ENCODE measurements around the gene FAM181A. TPM values are rescaled to one million over a fixed set of nuclear protein-coding genes. Genes with fewer than 3 reads are reported as not detected.

The FAM181A gene
- total and polyA plus RNA-seq, 2 experiments from 2014 or later, result not detected

- Mint-ChIP-seq H3K27me3 (ENCODE audit: insufficient read depth, low read depth, poor library complexity) (peaks cover 7% of the 10 kb centered on the region), H3K4me3 (no peak overlapping the region), H3K36me3 (ENCODE audit: low read depth) (no peaks in the 10 kb centered on the region), H3K4me1 (peaks cover 21% of the 10 kb centered on the region), H3K27ac (no peak overlapping the region), H3K9me3 (no peaks in the 10 kb centered on the region)
- Histone ChIP-seq H3K36me3 (ENCODE audit: insufficient read depth) (no peaks in the 10 kb centered on the region), H3K4me3 (no peak overlapping the region), H3K9me2 (ENCODE audit: insufficient read depth) (no peaks in the 10 kb centered on the region), H3K27me3 (ENCODE audit: insufficient read depth) (no peaks in the 10 kb centered on the region), H3F3A (replicated peaks; ENCODE audit: low read depth) (no peaks in the 10 kb centered on the region), H2AFZ (no peak overlapping the region), H3K27ac (ENCODE audit: low read depth) (no peak overlapping the region), H3K4me1 (ENCODE audit: insufficient read depth) (no peaks in the 10 kb centered on the region), H3K79me2 (replicated peaks; ENCODE audit: insufficient read depth) (no peaks in the 10 kb centered on the region), H4K20me1 (replicated peaks; ENCODE audit: insufficient read depth) (no peaks in the 10 kb centered on the region), H3K4me2 (no peak overlapping the region)
- DNase-seq (ENCODE audit: low spot score) (peak; percentile 19), ATAC-seq (peak; percentile 23)
- TF ChIP-seq REST (IDR thresholded peaks at IDR 0.05; ENCODE audit: unreplicated experiment), result no peak
- no peak for TF ChIP-seq CREB1 (CRISPR knock-in tag; IDR thresholded peaks at IDR 0.05; ENCODE audit: low read depth)
- TF ChIP-seq STAT1 (IDR thresholded peaks at IDR 0.05; ENCODE audit: unreplicated experiment), result no peak
- TF ChIP-seq ZNF331 (CRISPR knock-in tag; IDR thresholded peaks at IDR 0.05; ENCODE audit: low read depth), result no peak
- TF ChIP-seq JUNB (IDR thresholded peaks at IDR 0.05; ENCODE audit: unreplicated experiment), result no peak
- TF ChIP-seq NANOG (IDR thresholded peaks at IDR 0.05; ENCODE audit: borderline replicate concordance), result no peak
- TF ChIP-seq ETS1 (IDR thresholded peaks at IDR 0.05), result no peak
- no peak for TF ChIP-seq POLR2AphosphoS5 (IDR thresholded peaks at IDR 0.05; ENCODE audit: low read depth)
- no peak for TF ChIP-seq ZNF114 (CRISPR knock-in tag; IDR thresholded peaks at IDR 0.05)
- TF ChIP-seq EZH2 (IDR thresholded peaks at IDR 0.05; ENCODE audit: low read depth, unreplicated experiment), result no peak
- no peak for TF ChIP-seq ZNF462 (CRISPR knock-in tag; IDR thresholded peaks at IDR 0.05)
- TF ChIP-seq EZH2phosphoT487 (IDR thresholded peaks at IDR 0.05; ENCODE audit: unreplicated experiment), result no peak
- TF ChIP-seq, protein P1, sequence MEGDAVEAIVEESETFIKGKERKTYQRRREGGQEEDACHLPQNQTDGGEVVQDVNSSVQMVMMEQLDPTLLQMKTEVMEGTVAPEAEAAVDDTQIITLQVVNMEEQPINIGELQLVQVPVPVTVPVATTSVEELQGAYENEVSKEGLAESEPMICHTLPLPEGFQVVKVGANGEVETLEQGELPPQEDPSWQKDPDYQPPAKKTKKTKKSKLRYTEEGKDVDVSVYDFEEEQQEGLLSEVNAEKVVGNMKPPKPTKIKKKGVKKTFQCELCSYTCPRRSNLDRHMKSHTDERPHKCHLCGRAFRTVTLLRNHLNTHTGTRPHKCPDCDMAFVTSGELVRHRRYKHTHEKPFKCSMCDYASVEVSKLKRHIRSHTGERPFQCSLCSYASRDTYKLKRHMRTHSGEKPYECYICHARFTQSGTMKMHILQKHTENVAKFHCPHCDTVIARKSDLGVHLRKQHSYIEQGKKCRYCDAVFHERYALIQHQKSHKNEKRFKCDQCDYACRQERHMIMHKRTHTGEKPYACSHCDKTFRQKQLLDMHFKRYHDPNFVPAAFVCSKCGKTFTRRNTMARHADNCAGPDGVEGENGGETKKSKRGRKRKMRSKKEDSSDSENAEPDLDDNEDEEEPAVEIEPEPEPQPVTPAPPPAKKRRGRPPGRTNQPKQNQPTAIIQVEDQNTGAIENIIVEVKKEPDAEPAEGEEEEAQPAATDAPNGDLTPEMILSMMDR (conservative IDR thresholded peaks at IDR 0.05; ENCODE audit: low read depth in 2 of 2), result no peak
These were observed 25.7 kb downstream of the FAM181A start for GRCh38 chr14:93952829-93953228.
